GM18858 (cell line): ENCODE results near the gene ZNF397.

Source experiments
- ATAC-seq: cut with Tn5 transposase; IDR thresholded peaks from one replicate; pipeline ENCODE4 v1.9.1; 2021; ENCODE audit not compliant: unreplicated experiment

ZNF397 gene

DNA sequence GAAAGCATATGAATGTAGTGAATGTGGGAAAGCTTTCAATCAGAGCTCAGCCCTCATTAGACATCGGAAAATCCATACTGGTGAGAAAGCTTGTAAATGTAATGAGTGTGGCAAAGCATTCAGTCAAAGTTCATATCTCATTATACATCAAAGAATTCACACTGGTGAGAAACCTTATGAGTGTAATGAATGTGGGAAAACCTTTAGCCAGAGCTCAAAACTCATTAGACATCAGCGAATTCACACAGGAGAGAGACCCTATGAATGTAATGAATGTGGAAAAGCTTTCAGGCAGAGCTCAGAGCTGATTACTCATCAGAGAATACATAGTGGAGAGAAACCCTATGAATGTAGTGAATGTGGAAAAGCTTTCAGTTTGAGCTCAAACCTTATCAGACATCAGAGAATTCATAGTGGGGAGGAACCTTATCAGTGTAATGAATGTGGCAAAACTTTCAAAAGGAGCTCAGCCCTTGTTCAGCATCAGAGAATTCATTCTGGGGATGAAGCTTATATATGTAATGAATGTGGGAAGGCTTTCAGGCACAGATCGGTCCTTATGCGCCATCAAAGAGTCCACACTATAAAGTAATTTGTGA, 5.0 kb downstream of the ZNF397 start:
- no peak for ATAC-seq

DNA sequence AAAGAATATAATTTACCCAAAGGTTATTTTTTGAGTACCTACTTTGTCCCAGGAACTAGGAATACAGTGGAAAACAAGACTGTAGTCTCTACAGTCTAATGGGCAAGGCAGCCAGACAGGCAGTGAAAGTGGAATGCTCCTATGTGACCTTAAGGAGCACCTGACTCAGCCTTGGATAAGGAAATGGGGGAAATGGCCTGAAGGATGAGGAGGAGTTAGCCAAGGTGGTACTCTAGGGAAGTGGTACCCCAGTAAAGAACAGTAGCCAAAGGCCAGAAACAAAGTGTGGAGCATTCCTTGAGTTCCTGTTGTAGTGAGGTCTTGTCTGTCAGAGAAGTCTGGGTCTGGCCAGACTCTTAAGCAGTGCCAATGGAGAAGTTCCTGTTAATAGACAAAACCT, 6.0 kb downstream of the ZNF397 start:
- ATAC-seq = no peak

DNA sequence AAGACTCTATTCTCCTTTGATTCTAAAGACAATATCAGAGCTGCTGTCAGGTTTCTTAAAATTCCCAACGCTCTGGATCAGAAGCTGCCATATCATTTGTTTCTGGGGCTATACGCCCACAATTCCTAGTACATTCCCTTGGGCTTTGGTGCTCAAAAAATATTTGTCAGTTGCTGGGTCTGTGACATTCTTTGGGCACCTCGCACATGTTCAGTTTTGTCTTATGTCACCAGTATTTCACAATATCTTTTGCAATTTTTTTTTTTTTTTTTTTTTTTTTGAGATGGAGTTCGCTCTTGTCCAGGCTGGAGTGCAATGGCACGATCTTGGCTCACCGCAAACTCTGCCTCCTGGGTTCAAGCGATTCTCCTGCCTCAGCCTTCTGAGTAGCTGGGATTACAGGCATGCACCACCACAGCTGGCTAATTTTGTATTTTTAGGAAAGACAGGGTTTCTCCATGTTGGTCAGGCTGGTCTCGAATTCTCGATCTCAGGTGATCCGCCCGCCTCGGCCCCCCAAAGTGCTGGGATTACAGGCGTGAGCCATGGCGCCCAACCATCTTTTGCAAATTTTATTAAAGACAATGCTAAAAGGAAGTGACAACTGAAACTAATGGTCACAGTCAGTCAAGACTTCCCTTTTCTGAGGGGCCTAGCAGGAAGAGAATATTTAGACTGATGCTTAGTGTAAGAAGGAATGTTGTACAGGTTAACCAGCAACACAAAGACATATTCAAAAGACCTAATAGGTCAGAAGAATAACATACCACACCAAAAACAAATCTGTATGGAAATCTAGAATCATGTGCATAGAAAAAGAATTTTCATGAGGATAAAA, 6.8 kb downstream of the ZNF397 start:
- ATAC-seq = peak; percentile 46

DNA sequence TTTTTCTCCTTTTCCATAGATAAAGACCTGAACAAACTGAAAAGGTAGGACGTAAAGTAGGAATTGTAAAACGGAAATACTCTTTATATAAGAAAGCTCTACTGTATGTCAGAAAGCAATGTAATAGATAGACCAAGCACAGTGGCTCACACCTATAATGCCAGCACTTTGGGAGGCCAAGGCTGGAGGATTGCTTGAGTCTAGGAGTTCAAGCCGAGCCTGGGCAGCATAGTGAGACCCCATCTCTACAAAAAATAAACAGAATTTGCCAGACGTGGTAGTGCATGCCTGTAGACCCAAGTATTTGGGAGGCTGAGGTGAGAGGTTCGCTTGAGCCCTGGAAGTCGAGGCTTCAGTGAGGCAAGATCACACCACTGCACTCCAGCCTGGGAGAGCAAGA, 7.6 kb downstream of the ZNF397 start:
- ATAC-seq = no peak

DNA sequence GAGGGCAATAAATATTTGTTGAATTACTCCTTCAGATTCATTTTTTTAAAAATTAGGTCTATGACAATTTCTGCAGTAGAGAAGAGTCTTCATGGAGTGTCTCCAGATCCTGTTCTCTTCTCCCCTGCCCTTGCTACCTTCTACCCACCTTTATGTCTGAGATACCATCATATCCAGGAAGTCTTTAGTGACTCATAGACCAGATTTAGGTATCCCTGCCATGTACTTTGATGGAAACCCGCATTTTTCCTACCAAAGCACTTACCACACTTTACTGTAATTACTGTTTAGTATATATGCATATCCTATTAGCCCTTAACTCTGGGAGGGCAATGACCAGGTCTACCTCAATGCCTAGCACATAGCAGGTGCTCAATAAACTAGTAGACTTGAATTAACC, 11.6 kb downstream of the ZNF397 start:
- ATAC-seq = no peak

DNA sequence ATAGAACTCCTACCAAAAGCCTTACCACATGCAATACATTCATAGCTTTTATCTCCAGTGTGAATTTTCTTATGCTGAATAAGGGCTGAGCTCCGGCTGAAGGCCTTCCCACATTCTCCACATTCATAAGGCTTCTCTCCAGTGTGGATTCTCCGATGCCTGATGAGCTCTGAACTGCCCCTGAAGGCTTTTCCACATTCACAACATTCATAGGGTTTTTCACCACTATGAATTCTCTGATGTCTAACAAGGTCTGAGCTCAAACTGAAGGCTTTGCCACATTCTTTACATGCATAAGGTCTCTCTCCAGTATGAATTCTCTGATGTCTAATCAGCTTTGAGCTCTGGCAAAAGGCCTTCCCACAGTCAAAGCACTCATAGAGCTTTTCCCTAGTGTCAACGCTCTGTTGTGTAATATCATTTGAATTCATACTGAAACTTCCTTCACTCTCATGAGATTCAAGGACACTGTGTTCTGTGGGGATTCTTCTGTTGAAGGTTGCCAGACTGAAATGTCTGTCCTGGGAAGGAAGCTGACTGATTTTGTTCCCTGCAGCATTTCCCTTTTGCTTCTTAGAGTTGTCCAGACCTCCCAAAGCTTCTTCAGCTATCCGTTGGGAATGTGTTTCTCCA, 12.9 kb downstream of the ZNF397 start:
- no peak for ATAC-seq

DNA sequence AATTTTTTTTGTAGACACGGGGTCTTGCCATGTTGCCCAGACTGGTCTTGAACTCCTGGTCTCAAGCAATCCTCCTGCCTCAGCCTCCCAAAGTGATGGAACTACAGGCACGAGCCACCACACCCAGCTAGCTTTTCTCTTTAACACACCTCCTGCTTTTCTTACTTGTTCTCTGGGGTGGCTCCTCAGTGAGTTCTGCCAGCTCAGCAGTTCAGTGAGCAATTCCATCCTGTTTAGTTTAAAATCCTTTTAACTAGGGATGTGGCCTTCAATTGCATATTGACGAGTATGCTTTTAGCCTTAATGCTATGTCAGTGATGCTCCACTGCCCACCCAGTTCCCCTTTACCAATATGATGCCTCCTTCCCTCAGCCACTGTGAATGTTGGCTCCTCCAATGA, 16.1 kb downstream of the ZNF397 start:
- ATAC-seq = no peak

DNA sequence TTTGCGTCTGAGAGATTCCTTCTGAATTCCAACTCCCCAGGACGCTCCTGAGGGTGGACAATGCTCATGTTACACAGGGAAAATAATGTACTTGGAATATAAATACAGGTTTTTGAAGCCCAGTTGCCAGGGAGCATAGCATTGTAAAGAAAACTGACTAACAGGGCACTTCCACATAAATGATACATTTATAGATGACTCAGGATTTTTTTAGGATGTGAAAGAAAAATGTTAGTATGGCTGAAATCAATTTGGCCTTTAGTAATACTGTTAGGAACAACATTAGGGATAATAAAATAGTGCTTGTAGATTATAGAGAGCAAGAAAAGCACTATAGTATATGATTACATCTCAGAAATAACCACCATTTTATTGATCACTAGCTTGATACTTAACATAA, 23.6 kb downstream of the ZNF397 start:
- no peak for ATAC-seq

DNA sequence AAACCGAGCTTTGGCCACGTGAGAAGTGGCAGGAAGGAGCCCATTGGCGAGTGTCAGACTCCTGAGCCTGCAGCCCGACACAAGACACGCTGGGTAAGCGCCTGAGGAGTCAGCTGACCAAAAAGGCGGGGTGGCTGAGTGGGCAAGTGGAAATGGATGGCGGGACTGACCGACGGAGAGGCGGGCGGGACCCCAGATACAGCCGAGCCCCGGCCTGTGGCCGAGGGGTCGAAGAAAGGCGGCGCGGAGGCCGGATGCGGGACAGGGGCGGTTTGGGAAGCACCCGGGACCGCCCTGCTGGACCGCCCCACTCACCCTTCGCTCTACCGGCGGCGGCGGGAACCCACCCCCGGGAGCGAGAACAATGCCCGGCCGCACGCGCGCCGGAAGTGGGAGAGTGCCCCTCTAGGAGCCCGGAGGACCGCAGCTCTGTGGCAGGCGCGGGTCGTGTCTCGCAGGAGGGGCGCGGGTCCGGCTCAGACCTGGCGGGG, 26.4 kb downstream of the ZNF397 start:
- peak; percentile 67 for ATAC-seq

DNA sequence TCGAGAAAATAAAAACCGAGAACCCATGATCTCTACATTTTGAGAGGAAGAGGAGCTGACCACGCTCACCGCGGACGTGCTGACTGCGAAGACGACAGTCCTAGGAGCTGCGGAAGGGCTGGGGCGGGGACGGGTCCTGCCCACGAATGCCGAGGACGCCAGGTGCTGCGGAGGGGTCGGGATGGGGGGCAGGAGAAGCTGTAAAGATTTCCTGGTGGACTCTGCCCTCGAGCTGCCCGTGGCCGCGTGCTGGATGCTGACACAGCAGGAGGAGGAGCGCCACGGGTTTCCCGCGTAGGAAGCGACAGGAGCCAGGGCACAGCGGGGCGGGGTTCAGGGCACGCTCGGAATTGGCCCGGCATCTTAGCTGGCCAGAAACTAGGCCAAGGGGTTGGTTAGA, 27.0 kb downstream of the ZNF397 start:
- no peak for ATAC-seq

DNA sequence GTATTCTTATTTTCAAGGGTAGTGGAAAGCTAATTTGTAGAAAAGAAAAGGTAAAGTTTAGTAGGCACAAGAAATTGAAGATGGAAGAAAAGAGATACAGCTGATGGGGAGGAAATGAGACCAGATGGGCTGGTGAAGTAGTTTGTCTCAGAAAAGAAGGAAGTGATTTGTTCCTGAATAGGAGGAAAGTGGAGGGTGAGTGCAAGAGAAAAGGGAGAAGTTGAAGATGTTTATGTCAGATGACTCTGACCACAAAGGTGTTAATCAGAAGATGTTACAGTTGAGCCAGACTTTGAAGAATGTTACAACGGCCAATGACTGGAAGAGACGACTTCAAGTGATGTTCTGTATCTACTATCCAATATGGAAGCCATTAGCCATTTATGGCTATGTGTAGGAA, 28.0 kb downstream of the ZNF397 start:
- no peak for ATAC-seq

DNA sequence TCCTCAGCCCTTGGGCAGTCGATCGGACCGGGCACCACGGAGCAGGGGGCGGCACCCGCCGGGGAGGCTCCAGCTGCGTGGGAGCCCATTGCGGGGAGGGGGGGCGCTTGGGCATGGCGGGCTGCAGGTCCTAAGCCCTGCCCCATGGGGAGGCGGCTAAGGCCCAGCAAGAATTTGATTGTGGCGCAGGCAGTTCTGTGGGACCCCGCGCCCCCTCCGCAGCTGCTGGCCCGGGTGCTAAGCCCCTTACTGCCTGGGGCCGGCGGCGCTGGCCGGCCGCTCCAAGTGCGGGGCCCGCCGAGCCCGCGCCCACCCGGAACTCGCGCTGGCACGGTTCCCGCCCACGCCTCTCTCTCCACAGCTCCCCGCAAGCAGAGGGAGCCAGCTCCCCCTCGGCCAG, 30.8 kb downstream of the ZNF397 start:
- ATAC-seq = no peak

DNA sequence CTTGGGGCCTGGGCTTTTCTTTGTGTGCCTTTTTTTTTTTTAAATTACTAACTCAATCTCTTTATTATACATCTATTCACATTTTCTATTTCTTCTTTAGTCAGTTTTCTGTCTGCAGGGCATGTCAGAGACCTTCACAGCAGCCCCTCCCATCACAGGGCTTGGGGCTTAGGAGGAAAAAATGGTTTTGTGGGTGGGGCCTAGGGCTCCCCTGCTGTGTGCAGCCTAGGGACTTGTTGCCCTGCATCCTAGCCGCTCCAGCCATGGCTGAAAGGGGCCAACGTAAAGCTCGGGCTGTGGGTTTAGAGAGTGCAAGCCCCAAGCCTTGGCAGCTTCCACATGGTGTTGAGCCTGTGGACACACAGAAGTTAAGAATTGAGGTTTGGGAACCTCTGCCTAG, 35.4 kb downstream of the ZNF397 start:
- ATAC-seq = no peak

DNA sequence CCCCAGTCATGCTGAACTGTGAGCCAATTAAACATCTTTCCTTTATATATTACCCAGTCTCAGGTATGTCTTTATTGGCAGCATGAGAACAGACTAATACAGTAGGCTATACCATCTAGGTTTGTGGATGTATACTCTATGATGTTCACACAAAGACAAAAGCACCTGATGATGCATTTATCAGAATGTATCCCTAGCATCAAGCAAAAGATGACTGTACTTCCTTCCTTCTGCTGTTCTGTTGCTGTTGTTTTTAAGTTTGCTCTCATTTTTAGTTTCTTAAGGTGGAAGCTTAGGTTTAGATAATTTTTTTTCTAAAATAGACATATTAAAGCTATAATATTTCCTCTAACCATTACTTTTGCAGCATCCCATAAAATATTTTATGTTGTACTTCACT, 36.8 kb downstream of the ZNF397 start:
- ATAC-seq = no peak

DNA sequence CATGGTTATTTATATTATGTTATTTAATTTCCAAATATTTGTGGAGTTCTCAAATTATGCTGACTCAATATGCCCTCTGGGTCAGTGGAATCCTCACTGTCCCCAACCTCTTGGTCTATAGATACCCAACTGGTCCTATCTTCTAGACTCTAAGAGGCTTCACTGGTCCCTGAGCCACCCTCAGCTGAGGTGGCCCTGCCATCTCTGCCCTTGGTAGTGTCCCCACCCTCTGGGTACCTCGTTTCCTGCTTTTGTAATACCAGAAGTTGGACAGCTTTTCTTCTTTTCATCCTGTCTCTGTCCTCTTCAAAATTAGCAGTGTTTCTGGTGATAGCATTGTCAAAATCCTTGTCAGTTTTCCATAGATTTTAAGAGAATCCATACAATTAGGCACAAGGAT, 37.3 kb downstream of the ZNF397 start:
- no peak for ATAC-seq

DNA sequence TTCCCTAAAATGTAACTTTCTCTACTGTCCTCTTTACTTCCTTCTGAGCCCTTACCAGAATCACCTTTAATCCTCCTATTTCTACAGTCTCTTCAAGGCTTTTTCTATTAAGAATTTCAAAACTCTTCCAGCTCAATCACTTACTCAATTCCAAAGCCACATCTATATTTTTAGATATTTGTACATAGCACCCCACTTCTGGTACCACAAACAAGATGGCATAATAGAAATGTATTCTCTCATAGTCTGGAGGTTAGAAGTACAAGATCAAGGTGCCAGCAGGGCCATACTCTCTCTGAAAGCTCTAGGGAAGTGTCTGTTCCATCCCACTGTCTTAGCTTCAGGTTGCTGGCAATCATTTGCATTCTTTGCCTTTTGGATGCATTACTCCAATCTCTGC, 38.1 kb downstream of the ZNF397 start:
- ATAC-seq = no peak

DNA sequence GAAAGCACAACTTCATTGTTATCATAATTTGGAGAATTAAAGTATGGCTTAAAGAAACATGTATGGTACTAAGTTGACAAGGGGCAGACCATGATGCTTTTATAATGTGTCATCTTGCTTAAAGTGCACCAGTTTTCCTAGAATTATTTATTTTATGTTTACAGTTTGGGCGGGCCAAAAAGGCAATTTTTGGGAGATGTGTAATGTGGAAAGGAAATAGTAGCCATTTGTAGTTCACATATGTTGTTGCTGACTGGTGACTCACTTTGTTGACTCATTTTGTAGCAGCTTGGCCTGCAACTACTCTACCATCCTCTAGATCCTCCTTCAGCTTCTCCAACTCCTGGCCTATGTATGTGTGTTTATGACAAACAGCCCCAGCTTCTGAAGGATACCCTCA, 41.5 kb downstream of the ZNF397 start:
- no peak for ATAC-seq

DNA sequence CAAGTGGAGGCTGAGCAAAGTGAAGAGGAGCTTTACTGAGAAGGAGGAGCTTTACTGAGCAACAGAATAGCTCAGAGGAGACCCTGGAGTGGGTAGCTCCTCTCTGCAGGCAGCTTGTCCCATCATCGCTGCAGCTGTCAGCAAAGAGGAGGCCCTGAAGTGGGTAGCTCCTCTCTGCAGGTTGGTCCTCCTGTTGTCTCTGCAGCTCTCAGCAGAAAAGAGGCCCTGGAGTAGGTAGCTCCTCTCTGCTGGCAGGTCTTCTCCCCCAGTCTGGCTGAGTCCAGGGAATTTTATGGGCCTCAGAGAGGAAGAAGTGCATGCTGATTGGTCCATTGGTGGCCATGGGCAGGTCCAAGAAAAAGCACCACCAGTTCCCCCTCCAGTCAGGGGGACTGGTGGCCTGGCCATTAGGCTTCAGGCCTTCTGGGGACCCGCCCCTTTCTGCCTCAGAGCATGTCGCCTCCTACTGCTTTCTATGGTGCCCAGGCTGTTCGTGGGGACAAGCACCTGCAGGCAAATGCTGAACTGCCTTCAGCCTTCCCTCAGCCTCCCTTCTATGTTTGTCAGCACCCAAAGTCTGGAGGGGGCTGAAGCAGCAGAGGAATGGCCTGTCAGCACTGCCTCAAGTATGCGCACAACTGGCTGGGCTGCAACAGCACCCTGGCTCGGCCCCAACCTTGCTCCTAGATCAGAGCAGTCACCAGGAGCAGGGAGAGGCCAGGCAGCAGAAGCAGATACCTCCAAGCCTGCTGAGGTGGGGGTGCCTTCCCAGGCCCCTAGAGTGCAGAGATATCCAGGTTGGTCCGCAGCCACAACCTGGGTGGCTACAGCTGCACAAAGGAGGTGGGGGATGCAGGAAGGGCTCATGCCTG, 43.3 kb downstream of the ZNF397 start:
- ATAC-seq = no peak

DNA sequence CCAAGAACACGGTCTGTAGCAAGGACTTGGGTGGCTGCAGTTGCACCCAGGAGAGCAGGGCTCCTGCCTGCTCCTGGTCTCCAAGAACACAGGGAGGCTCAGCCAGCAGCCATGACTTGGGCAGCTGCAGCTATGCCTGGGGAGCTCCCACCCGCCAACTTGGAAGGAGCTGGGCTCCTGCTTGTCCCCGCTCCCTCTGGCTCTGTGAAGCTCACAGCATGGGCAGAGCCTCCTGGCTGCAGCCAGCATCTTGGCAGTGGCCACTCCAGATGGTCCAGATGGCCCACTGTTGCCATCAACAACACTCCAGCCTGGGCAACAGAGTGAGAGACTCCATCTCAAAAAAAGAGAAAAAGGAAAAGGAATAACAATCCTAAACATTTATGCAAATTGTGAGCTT, 44.0 kb downstream of the ZNF397 start:
- no peak for ATAC-seq

DNA sequence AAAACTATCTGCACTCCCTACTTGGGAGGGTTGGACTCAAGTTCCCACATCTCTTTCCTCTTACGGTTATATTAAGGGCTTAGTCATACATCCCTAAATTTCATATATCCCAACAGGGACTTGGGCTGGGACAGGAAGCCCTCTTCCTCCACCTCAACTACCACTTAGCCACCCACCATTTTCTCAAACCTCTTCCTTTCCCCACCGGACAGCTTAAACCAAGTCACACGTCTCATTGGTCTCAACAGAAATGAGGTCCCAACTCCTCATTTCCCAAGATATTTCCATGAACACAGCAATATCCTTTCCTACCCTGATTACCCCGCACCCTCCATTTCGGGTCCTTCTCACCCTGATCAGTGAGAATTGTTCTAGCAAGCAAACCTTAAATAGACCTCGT, 48.5 kb downstream of the ZNF397 start:
- ATAC-seq = no peak

DNA sequence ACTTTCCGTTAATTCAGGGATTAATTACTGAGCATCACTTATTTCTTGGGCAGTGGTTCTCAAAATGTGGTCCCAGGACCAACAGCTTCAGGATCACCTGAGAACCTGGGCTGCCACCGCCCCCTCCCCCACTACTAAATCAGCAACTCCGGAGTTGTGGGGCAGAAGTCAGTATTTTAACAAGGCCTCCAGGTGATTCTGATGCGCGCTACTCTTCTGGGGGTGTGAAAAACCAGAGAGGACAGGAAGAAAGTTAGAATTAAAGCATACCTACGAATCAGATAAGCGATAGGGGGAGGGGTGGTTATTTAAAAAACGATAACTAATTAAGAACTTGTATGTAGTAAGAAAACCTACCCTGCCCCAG, 48.9 kb downstream of the ZNF397 start:
- ATAC-seq = no peak
